MM.1S (cell line): ENCODE data around the gene ACKR2.

Experiments
- DNase-seq: peaks from one replicate; pipeline ENCODE4 v3.0.0-alpha.2; 2015
- H2AFZ ChIP-seq: fragments of 300-600 bp; sonication (generic); 2 replicates; pipeline ENCODE4 v1.6.0; 2016; ENCODE audit warnings: antibody characterized with exemption, low read length
- H3F3A ChIP-seq: fragments of 300-600 bp; sonication (generic); 2 replicates; pipeline ENCODE4 v1.6.1; 2016; ENCODE audit warnings: mild to moderate bottlenecking, antibody characterized with exemption, low read length, moderate library complexity, mixed read lengths; ENCODE audit not compliant: insufficient read depth
- H3K27ac ChIP-seq: fragments of 300-600 bp; sonication (generic); 2 replicates; pipeline ENCODE4 v1.5.1; 2016; ENCODE audit warnings: mild to moderate bottlenecking, low read length
- H3K27me3 ChIP-seq: fragments of 300-600 bp; sonication (generic); replicated peaks from 2 replicates; pipeline ENCODE4 v1.6.0; 2016; ENCODE audit warnings: low read length; ENCODE audit not compliant: insufficient read depth
- H3K36me3 ChIP-seq: fragments of 300-600 bp; sonication (generic); replicated peaks from 2 replicates; pipeline ENCODE4 v1.6.1; 2016; ENCODE audit warnings: mild to moderate bottlenecking, low read length, mixed read lengths; ENCODE audit not compliant: insufficient read depth
- H3K4me1 ChIP-seq: fragments of 300-600 bp; sonication (generic); 2 replicates; pipeline ENCODE4 v1.6.1; 2016; ENCODE audit warnings: low read length, mixed read lengths
- H3K4me2 ChIP-seq: fragments of 300-600 bp; sonication (generic); 2 replicates; pipeline ENCODE4 v1.6.0; 2016; ENCODE audit warnings: low read depth, low read length
- H3K4me3 ChIP-seq: fragments of 300-600 bp; sonication (generic); 2 replicates; pipeline ENCODE4 v1.5.1; 2016; ENCODE audit warnings: low read length, mixed read lengths
- H3K79me2 ChIP-seq: fragments of 300-600 bp; sonication (generic); 2 replicates; pipeline ENCODE4 v1.6.1; 2016; ENCODE audit warnings: mixed run types, low read length, mixed read lengths
- H3K9ac ChIP-seq: fragments of 300-600 bp; sonication (generic); 2 replicates; pipeline ENCODE4 v1.6.1; 2016; ENCODE audit warnings: low read length, mixed read lengths
- H3K9me2 ChIP-seq: fragments of 300-600 bp; sonication (generic); replicated peaks from 2 replicates; pipeline ENCODE4 v1.6.1; 2016; ENCODE audit warnings: mild to moderate bottlenecking, low read length, mixed read lengths; ENCODE audit not compliant: insufficient read depth
- H3K9me3 ChIP-seq: fragments of 300-600 bp; sonication (generic); replicated peaks from 2 replicates; pipeline ENCODE4 v1.6.1; 2016; ENCODE audit warnings: mild to moderate bottlenecking, low read length, mixed read lengths; ENCODE audit not compliant: insufficient read depth
- H4K20me1 ChIP-seq: fragments of 300-600 bp; sonication (generic); 2 replicates; pipeline ENCODE4 v1.6.1; 2016; ENCODE audit warnings: mild to moderate bottlenecking, low read length, moderate library complexity, mixed read lengths; ENCODE audit not compliant: insufficient read depth
- EZH2 ChIP-seq: fragments of 300-600 bp; sonication (generic); optimal IDR thresholded peaks from 2 replicates; pipeline ENCODE3; 2017; ENCODE audit warnings: low read depth, mild to moderate bottlenecking, antibody characterized with exemption, low read length, mixed read lengths
- EZH2phosphoT487 ChIP-seq: fragments of 300-600 bp; sonication (generic); IDR thresholded peaks from 2 replicates; pipeline ENCODE4 v1.6.1; 2018; ENCODE audit warnings: antibody characterized with exemption, low read length
- TF ChIP-seq, protein P1 (sequence below): fragments of 300-600 bp; sonication (generic); IDR thresholded peaks from 2 replicates; pipeline ENCODE4 v1.5.1; 2016; ENCODE audit warnings: antibody characterized with exemption, low read length, mixed read lengths

Gene ACKR2

DNA sequence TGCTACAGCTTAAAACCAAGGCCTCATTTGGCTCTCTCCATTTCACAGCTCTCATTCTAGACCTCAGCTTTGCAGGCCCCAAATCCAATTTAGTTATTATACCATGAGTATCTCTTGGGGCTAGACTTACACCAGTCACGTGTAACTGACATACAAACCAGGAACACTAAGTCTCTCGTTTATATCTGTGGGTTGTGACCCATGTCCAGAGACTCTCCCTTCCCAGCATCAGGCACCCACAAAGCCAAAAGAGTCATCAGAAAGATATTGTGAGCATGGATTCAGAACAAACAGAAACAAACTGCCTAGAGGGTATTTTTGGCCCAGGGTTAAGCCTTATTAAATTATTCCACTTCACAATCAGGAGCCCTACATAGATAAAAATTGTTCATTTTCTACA, 30.6 kb upstream of the ACKR2 start:
- no peak overlapping the region for H3K27ac ChIP-seq
- no peaks in the 10 kb centered on the region for H4K20me1 ChIP-seq
- H3F3A ChIP-seq, result no peaks in the 10 kb centered on the region
- TF ChIP-seq EZH2 (no peak), EZH2phosphoT487 (no peak)
- TF ChIP-seq, protein P1, sequence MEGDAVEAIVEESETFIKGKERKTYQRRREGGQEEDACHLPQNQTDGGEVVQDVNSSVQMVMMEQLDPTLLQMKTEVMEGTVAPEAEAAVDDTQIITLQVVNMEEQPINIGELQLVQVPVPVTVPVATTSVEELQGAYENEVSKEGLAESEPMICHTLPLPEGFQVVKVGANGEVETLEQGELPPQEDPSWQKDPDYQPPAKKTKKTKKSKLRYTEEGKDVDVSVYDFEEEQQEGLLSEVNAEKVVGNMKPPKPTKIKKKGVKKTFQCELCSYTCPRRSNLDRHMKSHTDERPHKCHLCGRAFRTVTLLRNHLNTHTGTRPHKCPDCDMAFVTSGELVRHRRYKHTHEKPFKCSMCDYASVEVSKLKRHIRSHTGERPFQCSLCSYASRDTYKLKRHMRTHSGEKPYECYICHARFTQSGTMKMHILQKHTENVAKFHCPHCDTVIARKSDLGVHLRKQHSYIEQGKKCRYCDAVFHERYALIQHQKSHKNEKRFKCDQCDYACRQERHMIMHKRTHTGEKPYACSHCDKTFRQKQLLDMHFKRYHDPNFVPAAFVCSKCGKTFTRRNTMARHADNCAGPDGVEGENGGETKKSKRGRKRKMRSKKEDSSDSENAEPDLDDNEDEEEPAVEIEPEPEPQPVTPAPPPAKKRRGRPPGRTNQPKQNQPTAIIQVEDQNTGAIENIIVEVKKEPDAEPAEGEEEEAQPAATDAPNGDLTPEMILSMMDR, result no peak
- H3K9ac ChIP-seq, result no peak overlapping the region
- no peak for DNase-seq
- H3K4me3 ChIP-seq, result no peak overlapping the region
- H3K9me2 ChIP-seq, result no peaks in the 10 kb centered on the region
- no peaks in the 10 kb centered on the region for H3K9me3 ChIP-seq
- H3K4me1 ChIP-seq, result no peaks in the 10 kb centered on the region
- no peaks in the 10 kb centered on the region for H3K36me3 ChIP-seq
- no peaks in the 10 kb centered on the region for H3K79me2 ChIP-seq
- no peak overlapping the region for H3K4me2 ChIP-seq
- H2AFZ ChIP-seq, result no peak overlapping the region
- no peaks in the 10 kb centered on the region for H3K27me3 ChIP-seq

DNA sequence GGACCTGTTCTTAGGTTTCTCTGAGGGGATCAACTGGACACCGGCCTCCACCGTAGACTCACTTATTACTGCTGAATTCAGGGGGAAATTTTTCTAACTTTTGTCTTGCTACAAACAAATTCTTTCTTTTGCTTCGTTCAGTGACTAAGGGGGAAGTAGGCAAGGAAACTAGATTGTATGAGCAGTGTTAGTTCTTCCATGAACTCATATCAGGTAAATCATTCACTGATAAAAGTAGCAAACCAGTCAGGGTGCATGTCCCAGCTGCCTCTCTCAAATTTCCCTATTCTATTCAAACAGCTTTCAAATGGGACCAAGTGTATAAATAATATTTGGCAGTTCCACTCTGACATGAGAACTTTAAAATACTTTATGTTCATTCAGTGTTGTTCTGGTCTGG, 28.8 kb upstream of the ACKR2 start:
- H3F3A ChIP-seq, result no peaks in the 10 kb centered on the region
- H3K36me3 ChIP-seq, result no peaks in the 10 kb centered on the region
- H3K79me2 ChIP-seq, result no peaks in the 10 kb centered on the region
- no peaks in the 10 kb centered on the region for H3K4me1 ChIP-seq
- no peak for DNase-seq
- no peak overlapping the region for H3K27ac ChIP-seq
- TF ChIP-seq EZH2phosphoT487 (no peak), EZH2 (no peak)
- TF ChIP-seq, protein P1, result no peak
- no peaks in the 10 kb centered on the region for H4K20me1 ChIP-seq
- H3K27me3 ChIP-seq, result no peaks in the 10 kb centered on the region
- no peaks in the 10 kb centered on the region for H3K9me2 ChIP-seq
- no peak overlapping the region for H2AFZ ChIP-seq
- no peaks in the 10 kb centered on the region for H3K9me3 ChIP-seq
- no peak overlapping the region for H3K4me3 ChIP-seq
- no peak overlapping the region for H3K4me2 ChIP-seq
- H3K9ac ChIP-seq, result no peak overlapping the region

DNA sequence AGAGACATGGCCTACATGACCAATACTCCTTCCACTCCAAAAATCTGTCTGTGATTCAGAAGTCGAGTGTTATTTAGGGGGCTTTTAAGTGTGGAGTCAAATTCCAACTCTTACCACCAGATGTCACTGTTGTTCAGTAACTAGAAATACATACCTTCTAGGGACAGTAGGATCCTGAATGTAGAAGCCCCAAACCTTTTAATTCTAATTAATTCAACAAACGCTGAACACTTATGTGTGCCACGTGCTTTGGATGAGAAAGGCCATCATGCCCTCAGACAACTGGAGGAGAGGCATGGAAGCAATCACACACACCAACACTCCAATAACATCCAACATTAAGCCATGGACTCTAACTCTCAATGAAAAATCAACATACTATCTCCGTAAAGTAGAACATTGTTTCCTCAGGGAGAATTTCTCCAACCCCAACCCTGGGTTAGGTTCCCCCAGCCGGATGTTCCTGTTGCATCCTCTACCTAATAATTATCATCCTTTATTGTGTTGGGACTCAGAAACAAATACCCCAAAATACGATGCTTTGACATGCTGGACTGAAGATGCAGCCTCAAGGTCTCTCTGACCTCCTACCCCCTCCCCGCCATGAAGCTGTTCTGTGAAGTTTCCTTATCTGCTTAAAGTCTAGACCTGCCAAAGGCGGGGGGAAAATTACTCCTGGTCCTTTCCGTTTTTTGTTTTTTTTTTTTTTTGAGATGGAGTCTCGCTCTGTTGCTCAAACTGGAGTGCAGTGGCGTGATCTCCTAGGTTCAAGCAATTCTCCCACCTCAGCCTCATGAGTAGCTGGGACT, 28.1 kb upstream of the ACKR2 start:
- peak; percentile 65 for DNase-seq
- TF ChIP-seq EZH2phosphoT487 (no peak), EZH2 (no peak)
- TF ChIP-seq, protein P1, result peak; percentile 76
- no peak overlapping the region for H3K4me2 ChIP-seq
- H3K36me3 ChIP-seq, result 0 out of 2 replicates have a peak, but pooled peaks cover under 1% of the 10 kb centered on the region
- no peak overlapping the region for H3K4me3 ChIP-seq
- H3K4me1 ChIP-seq, result no peaks in the 10 kb centered on the region
- no peaks in the 10 kb centered on the region for H3K9me3 ChIP-seq
- no peak overlapping the region for H2AFZ ChIP-seq
- no peak overlapping the region for H3K9ac ChIP-seq
- no peak overlapping the region for H3K27ac ChIP-seq
- no peaks in the 10 kb centered on the region for H4K20me1 ChIP-seq
- no peaks in the 10 kb centered on the region for H3K27me3 ChIP-seq
- no peaks in the 10 kb centered on the region for H3K79me2 ChIP-seq
- H3K9me2 ChIP-seq, result no peaks in the 10 kb centered on the region
- H3F3A ChIP-seq, result no peaks in the 10 kb centered on the region
